GM12878 (cell line): Measurements from ENCODE around the gene SEMA3A. TPM values are rescaled to one million over a fixed set of nuclear protein-coding genes. Genes with fewer than 3 reads are reported as not detected.

ENCODE experiments used
- ATAC-seq: fragments of 200-7000 bp; cut with Tn5 transposase; 3 replicates; pipeline ENCODE4 v1.9.1; 2020; ENCODE audit warnings: mild to moderate bottlenecking, moderate library complexity
- BruUV-seq: library from RNA; stranded (reverse); fragments of 400-500 nt; replicated peaks from 2 replicates; lab custom pipeline; 2021; lab: Mats Ljungman, UMichigan
- CTCF ChIA-PET: fragments of 300-600 bp; sonication (Branson Sonifier 250); formaldehyde crosslinking; extraction: SDS; loops from one replicate; lab custom pipeline; 2021; ENCODE audit warnings: inconsistent platforms; lab: Yijun Ruan, JAX
- POLR2A ChIA-PET: fragments of 350-600 bp; formaldehyde crosslinking; extraction: SDS; loops from one replicate; lab custom pipeline; 2021; ENCODE audit warnings: inconsistent platforms; lab: Charles Lee
- RAD21 ChIA-PET: fragments of 300-600 bp; sonication (Branson Sonifier 250); formaldehyde crosslinking; loops from one replicate; lab custom pipeline; 2023; ENCODE audit warnings: antibody characterized with exemption; ENCODE audit not compliant: unreplicated experiment; lab: Charles Lee
- SMC1A ChIA-PET: fragments of 300-600 bp; sonication (Branson Sonifier 250); formaldehyde crosslinking; loops from one replicate; lab custom pipeline; 2023; ENCODE audit not compliant: unreplicated experiment, uncharacterized antibody; lab: Charles Lee
- DNase-seq: peaks from one replicate; pipeline ENCODE4 v3.0.0-alpha.2; 2011; ENCODE audit warnings: low read depth, low spot score
- FAIRE-seq: peaks from 3 replicates; lab custom pipeline; 2011; peaks lifted over from hg19 to GRCh38; lab: Jason Lieb, UNC
- H2AFZ ChIP-seq: 2 replicates; pipeline ENCODE4 v1.6.0; 2011; ENCODE audit warnings: low read depth, low read length, control low read depth; ENCODE audit not compliant: control insufficient read depth
- H3K27ac ChIP-seq: 2 replicates; pipeline ENCODE4 v1.5.1; 2011; ENCODE audit warnings: control low read depth; ENCODE audit not compliant: control insufficient read depth, insufficient read depth
- H3K27me3 ChIP-seq, 2 experiments: replicated peaks in 1 of 2; 2 replicates each; pipeline versions ENCODE4 v1.6.0 to v1.6.1; 2011; ENCODE audit warnings: low read length in 1 of 2; ENCODE audit not compliant: control insufficient read depth in 2 of 2, insufficient read depth in 2 of 2
- H3K36me3 ChIP-seq, 2 experiments: 2 replicates each; pipeline ENCODE4 v1.5.1; 2011; ENCODE audit warnings: low read length in 1 of 2; ENCODE audit not compliant: control insufficient read depth in 2 of 2, insufficient read depth in 2 of 2
- H3K4me1 ChIP-seq: 2 replicates; pipeline ENCODE4 v1.6.1; 2011; ENCODE audit warnings: mild to moderate bottlenecking, low read length, moderate library complexity, mixed read lengths; ENCODE audit not compliant: control insufficient read depth, insufficient read depth
- H3K4me2 ChIP-seq: 2 replicates; pipeline ENCODE4 v1.6.0; 2011; ENCODE audit warnings: control low read depth; ENCODE audit not compliant: control insufficient read depth, insufficient read depth
- H3K4me3 ChIP-seq: fragments of 200-600 bp; sonication (generic); 2 replicates; pipeline ENCODE4 v1.5.1; 2016
- H3K79me2 ChIP-seq: 2 replicates; pipeline ENCODE4 v1.6.0; 2011; ENCODE audit warnings: low read length; ENCODE audit not compliant: control insufficient read depth, insufficient read depth
- H3K9ac ChIP-seq: 2 replicates; pipeline ENCODE4 v1.8.0; 2011; ENCODE audit warnings: low read length, control low read depth, mixed read lengths; ENCODE audit not compliant: control insufficient read depth, insufficient read depth
- H3K9me3 ChIP-seq: replicated peaks from 3 replicates; pipeline ENCODE4 v1.5.1; 2011; ENCODE audit warnings: mild to moderate bottlenecking, low read length; ENCODE audit not compliant: control insufficient read depth, insufficient read depth
- H4K20me1 ChIP-seq: 2 replicates; pipeline ENCODE4 v1.6.0; 2011; ENCODE audit not compliant: control insufficient read depth, insufficient read depth
- DPF2 ChIP-seq: fragments of 450-650 bp; IDR thresholded peaks from 2 replicates; pipeline ENCODE4 v1.6.1; 2017; ENCODE audit warnings: mild to moderate bottlenecking
- EGR1 ChIP-seq, 2 experiments: IDR thresholded peaks; 1 replicate in 1 of 2; 2 replicates in 1 of 2; pipeline ENCODE4 v1.6.1; 2011 to 2012; ENCODE audit warnings: low read depth in 2 of 2, low read length in 2 of 2, borderline replicate concordance in 1 of 2, mild to moderate bottlenecking in 1 of 2, moderate library complexity in 1 of 2
- JUNB ChIP-seq: IDR thresholded peaks from 2 replicates; pipeline ENCODE4 v1.6.1; 2016; ENCODE audit warnings: antibody characterized with exemption, mild to moderate bottlenecking
- NBN ChIP-seq: fragments of 450-650 bp; IDR thresholded peaks from 2 replicates; pipeline ENCODE4 v1.6.1; 2016
- PML ChIP-seq: IDR thresholded peaks from 2 replicates; pipeline ENCODE4 v1.6.1; 2012; ENCODE audit warnings: low read length, inconsistent platforms
- POLR2A ChIP-seq: IDR thresholded peaks from 2 replicates; pipeline ENCODE4 v1.6.1; 2011; ENCODE audit warnings: low read depth, mild to moderate bottlenecking, low read length
- POU2F2 ChIP-seq: IDR thresholded peaks from 3 replicates; pipeline ENCODE4 v1.6.1; 2011; ENCODE audit warnings: low read depth, mild to moderate bottlenecking, low read length, borderline replicate concordance
- RBBP5 ChIP-seq: fragments of 200-600 bp; sonication (generic); conservative IDR thresholded peaks from 2 replicates; pipeline ENCODE4 v1.6.1; 2016
- WGBS: methylation state at CpG from one replicate; pipeline ENCODE4 v1.1.6; 2016; ENCODE audit warnings: low lambda C conversion rate; ENCODE audit not compliant: insufficient replicate concordance, insufficient coverage; ENCODE audit errors: missing lambda C conversion rate; 5-methylcytosine and 5-hydroxymethylcytosine counted together
- in situ Hi-C: fragments of 300-500 bp; cut with MboI; formaldehyde crosslinking; loops from 9 replicates; pipeline ENCODE4 v1.14.3; 2018; ENCODE audit warnings: mixed read lengths
- intact Hi-C: fragments of 100-400 bp; cut with micrococcal nuclease; formaldehyde crosslinking; loops from one replicate; pipeline ENCODE4 v1.14.2; 2022; ENCODE audit not compliant: unreplicated experiment
- polyA plus RNA-seq, 11 experiments: library from polyadenylated mRNA; depleted of rRNA in 4 of 11; unstranded in 6 of 11; stranded (reverse) in 5 of 11; fragments of >200 nt; fragmentation: Nextera tagmentation in 4 of 11; fragmentation: Illumina TruSeq in 1 of 11; extraction: Ambion mirVana in 4 of 11; extraction: Trizol in 1 of 11; gene quantifications; 1 replicate in 1 of 11; 2 replicates in 10 of 11; pipeline versions ENCODE4 v1.2.1 to v1.2.3, GENCODE V29; 2011 to 2016; ENCODE audit warnings: inconsistent platforms in 2 of 11, missing spikeins in 2 of 11, low read depth in 1 of 11
- total RNA-seq, 4 experiments: library from RNA; depleted of rRNA in 3 of 4; stranded (reverse); fragments of >200 nt in 3 of 4; fragmentation: Illumina TruSeq in 1 of 4; extraction: Trizol in 1 of 4; gene quantifications; 2 replicates each; pipeline versions ENCODE4 v1.2.1 to v1.2.3, GENCODE V29; 2013 to 2021
- TF ChIP-seq, protein P1 (sequence below): IDR thresholded peaks from 2 replicates; pipeline ENCODE4 v1.6.1; 2012; ENCODE audit warnings: low read depth, low read length, improper control_type of control experiment
- TF ChIP-seq, protein P2 (sequence below): fragments of 450-650 bp; formaldehyde crosslinking; IDR thresholded peaks from 2 replicates; pipeline ENCODE4 v1.5.0; 2022; ENCODE audit warnings: mild to moderate bottlenecking, missing genetic modification characterization
- TF ChIP-seq, protein P3 (sequence below): fragments of 150-350 bp; IDR thresholded peaks from 2 replicates; pipeline ENCODE4 v1.6.1; 2016; ENCODE audit warnings: low read depth, low read length

Gene SEMA3A
- total and polyA plus RNA-seq, 10 of the 15 experiments (the other 5 are each of a cell fraction or from before 2014, with no cell fraction given): 0.01 to 3.3 (median 0.24) TPM

DNA sequence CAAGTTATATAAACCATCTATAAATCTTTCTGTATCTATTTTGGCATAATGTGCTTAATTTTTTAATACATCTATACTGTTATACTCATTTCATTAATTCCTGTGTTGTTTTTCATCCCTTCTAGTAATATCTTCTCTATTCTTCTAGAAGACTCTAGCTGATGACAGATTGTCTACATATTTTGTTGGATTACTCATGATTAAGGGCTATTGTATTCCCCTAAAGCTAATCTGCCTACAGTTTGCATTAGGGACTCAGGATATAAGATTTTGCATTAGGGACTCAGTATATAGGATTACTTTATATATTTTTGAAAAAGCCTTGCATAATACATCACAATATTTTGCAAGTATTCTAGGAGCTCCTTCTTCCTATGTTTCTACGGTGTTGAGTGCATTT, 8.3 kb upstream of the SEMA3A start:
- no peaks in the 10 kb centered on the region for H3K79me2 ChIP-seq
- intact Hi-C loops: no loop called here
- no peaks in the 10 kb centered on the region for H3K36me3 ChIP-seq
- in situ Hi-C loops: no loop called here
- TF ChIP-seq, protein P1, sequence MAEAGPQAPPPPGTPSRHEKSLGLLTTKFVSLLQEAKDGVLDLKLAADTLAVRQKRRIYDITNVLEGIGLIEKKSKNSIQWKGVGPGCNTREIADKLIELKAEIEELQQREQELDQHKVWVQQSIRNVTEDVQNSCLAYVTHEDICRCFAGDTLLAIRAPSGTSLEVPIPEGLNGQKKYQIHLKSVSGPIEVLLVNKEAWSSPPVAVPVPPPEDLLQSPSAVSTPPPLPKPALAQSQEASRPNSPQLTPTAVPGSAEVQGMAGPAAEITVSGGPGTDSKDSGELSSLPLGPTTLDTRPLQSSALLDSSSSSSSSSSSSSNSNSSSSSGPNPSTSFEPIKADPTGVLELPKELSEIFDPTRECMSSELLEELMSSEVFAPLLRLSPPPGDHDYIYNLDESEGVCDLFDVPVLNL: no peak
- TF ChIP-seq POU2F2 (no peak), DPF2 (no peak)
- no peak overlapping the region for H3K4me3 ChIP-seq
- no TSS peak for BruUV-seq
- no peaks in the 10 kb centered on the region for H3K9me3 ChIP-seq
- no peak overlapping the region for H3K27ac ChIP-seq
- FAIRE-seq (no peak), ATAC-seq (no peak), DNase-seq (no peak)
- ChIA-PET RAD21 (interaction anchor here (1.1 kb wide), 1 partner anchor 37 kb away, joined by 3 read pairs; no protein-coding TSS in a partner anchor), SMC1A (interaction anchor here (0.5 to 1.5 kb wide), 3 partner anchors 8 to 44 kb away, joined by 3 read pairs; partner anchors contain the start of gene SEMA3A), POLR2A (interaction anchor here (0.6 kb wide), 1 partner anchor 71 kb away, joined by 5 read pairs; no protein-coding TSS in a partner anchor), CTCF (no interaction called here)
- H3K4me1 ChIP-seq: no peaks in the 10 kb centered on the region
- no peaks in the 10 kb centered on the region for H4K20me1 ChIP-seq
- H2AFZ ChIP-seq: no peak overlapping the region
- no peak overlapping the region for H3K4me2 ChIP-seq
- H3K27me3 ChIP-seq: no peaks in the 10 kb centered on the region
- no peak overlapping the region for H3K9ac ChIP-seq
- WGBS: 92% methylated on average over 1 of the region's 1 CpG

DNA sequence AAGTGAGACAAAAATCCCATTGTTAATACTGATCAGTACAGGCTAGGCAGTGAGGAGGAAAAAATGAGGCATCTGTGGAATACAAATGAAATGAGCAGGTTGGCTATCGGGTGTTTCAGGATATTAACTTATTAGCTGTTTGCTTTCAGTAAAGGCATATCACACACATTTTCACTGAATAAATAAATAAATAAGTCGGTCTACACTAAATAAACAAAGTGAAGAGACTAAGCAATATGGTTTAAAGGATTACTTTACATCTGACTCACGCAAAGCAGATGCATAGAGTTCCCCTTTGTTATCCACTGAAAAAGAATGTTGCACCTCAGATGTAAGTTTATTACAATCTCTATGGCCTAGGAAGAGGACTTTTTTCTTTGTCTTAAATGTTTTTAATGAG, 6.3 kb upstream of the SEMA3A start:
- Histone ChIP-seq H4K20me1 (no peaks in the 10 kb centered on the region), H3K27me3 (no peaks in the 10 kb centered on the region), H3K36me3 (no peaks in the 10 kb centered on the region), H3K4me2 (no peak overlapping the region), H2AFZ (no peak overlapping the region), H3K9ac (no peak overlapping the region), H3K9me3 (no peaks in the 10 kb centered on the region), H3K4me3 (no peak overlapping the region), H3K4me1 (no peaks in the 10 kb centered on the region), H3K79me2 (no peaks in the 10 kb centered on the region), H3K27ac (no peak overlapping the region)
- ChIA-PET RAD21 (no interaction called here), POLR2A (no interaction called here), CTCF (no interaction called here), SMC1A (interaction anchor here (0.7 to 1.5 kb wide), 5 partner anchors 12 to 132 kb away, joined by 3 to 6 read pairs (median 3); no protein-coding TSS in a partner anchor)
- no peak; the same call in 2 of the 3 replicates for ATAC-seq
- intact Hi-C loops: no loop called here
- 59% methylated on average over 3 of the region's 3 CpGs for WGBS
- no TSS peak for BruUV-seq
- no peak for DNase-seq
- in situ Hi-C loops: no loop called here
- no peak for FAIRE-seq
- TF ChIP-seq NBN (no peak), RBBP5 (no peak), EGR1 (IDR thresholded peaks at IDR 0.05; ENCODE audit: borderline replicate concordance in 1 of 2, low read depth in 2 of 2, low read length in 2 of 2) (no peak), JUNB (no peak), POLR2A (no peak), PML (no peak)
- TF ChIP-seq, protein P2, sequence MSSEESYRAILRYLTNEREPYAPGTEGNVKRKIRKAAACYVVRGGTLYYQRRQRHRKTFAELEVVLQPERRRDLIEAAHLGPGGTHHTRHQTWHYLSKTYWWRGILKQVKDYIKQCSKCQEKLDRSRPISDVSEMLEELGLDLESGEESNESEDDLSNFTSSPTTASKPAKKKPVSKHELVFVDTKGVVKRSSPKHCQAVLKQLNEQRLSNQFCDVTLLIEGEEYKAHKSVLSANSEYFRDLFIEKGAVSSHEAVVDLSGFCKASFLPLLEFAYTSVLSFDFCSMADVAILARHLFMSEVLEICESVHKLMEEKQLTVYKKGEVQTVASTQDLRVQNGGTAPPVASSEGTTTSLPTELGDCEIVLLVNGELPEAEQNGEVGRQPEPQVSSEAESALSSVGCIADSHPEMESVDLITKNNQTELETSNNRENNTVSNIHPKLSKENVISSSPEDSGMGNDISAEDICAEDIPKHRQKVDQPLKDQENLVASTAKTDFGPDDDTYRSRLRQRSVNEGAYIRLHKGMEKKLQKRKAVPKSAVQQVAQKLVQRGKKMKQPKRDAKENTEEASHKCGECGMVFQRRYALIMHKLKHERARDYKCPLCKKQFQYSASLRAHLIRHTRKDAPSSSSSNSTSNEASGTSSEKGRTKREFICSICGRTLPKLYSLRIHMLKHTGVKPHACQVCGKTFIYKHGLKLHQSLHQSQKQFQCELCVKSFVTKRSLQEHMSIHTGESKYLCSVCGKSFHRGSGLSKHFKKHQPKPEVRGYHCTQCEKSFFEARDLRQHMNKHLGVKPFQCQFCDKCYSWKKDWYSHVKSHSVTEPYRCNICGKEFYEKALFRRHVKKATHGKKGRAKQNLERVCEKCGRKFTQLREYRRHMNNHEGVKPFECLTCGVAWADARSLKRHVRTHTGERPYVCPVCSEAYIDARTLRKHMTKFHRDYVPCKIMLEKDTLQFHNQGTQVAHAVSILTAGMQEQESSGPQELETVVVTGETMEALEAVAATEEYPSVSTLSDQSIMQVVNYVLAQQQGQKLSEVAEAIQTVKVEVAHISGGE (CRISPR knock-in tag): no peak
- TF ChIP-seq, protein P3, sequence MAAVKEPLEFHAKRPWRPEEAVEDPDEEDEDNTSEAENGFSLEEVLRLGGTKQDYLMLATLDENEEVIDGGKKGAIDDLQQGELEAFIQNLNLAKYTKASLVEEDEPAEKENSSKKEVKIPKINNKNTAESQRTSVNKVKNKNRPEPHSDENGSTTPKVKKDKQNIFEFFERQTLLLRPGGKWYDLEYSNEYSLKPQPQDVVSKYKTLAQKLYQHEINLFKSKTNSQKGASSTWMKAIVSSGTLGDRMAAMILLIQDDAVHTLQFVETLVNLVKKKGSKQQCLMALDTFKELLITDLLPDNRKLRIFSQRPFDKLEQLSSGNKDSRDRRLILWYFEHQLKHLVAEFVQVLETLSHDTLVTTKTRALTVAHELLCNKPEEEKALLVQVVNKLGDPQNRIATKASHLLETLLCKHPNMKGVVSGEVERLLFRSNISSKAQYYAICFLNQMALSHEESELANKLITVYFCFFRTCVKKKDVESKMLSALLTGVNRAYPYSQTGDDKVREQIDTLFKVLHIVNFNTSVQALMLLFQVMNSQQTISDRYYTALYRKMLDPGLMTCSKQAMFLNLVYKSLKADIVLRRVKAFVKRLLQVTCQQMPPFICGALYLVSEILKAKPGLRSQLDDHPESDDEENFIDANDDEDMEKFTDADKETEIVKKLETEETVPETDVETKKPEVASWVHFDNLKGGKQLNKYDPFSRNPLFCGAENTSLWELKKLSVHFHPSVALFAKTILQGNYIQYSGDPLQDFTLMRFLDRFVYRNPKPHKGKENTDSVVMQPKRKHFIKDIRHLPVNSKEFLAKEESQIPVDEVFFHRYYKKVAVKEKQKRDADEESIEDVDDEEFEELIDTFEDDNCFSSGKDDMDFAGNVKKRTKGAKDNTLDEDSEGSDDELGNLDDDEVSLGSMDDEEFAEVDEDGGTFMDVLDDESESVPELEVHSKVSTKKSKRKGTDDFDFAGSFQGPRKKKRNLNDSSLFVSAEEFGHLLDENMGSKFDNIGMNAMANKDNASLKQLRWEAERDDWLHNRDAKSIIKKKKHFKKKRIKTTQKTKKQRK: no peak
